ENCODE measurements around the gene TMPRSS9.

Gene TMPRSS9

GRCh38 chr19:2338055-2338615 is 21.9 kb upstream of the TMPRSS9 start:
- Histone ChIP-seq H3K36me3 (ENCODE audit: insufficient read depth, low read length) (peaks cover 6% of the 10 kb centered on the region), H3K27me3 (ENCODE audit: control insufficient read depth in 1 of 2, insufficient read depth in 2 of 2, low read length in 2 of 2) (no peaks in the 10 kb centered on the region), H3K4me1 (ENCODE audit: insufficient read depth, low read length) (no peaks in the 10 kb centered on the region), H3K9me3 (ENCODE audit: low read length) (no peaks in the 10 kb centered on the region), H3K27ac (ENCODE audit: low read depth, low read length) (no peak overlapping the region), H3K9ac (ENCODE audit: low read length) (no peak overlapping the region), H3K4me3 (ENCODE audit: low read depth in 1 of 2, low read length in 2 of 2) (no peak overlapping the region)

GRCh38 chr19:2338751-2339643 is 21.1 kb upstream of the TMPRSS9 start:
- H3K4me3 ChIP-seq (ENCODE audit: low read depth in 1 of 2, low read length in 2 of 2): no peak overlapping the region
- no peaks in the 10 kb centered on the region for H3K9me3 ChIP-seq (ENCODE audit: low read length)
- no peak overlapping the region for H3K9ac ChIP-seq (ENCODE audit: low read length)
- peaks cover 6% of the 10 kb centered on the region for H3K36me3 ChIP-seq (ENCODE audit: insufficient read depth, low read length)
- no peak overlapping the region for H3K27ac ChIP-seq (ENCODE audit: low read depth, low read length)
- no peaks in the 10 kb centered on the region for H3K27me3 ChIP-seq (ENCODE audit: control insufficient read depth in 1 of 2, insufficient read depth in 2 of 2, low read length in 2 of 2)
- no peaks in the 10 kb centered on the region for H3K4me1 ChIP-seq (ENCODE audit: insufficient read depth, low read length)

DNA sequence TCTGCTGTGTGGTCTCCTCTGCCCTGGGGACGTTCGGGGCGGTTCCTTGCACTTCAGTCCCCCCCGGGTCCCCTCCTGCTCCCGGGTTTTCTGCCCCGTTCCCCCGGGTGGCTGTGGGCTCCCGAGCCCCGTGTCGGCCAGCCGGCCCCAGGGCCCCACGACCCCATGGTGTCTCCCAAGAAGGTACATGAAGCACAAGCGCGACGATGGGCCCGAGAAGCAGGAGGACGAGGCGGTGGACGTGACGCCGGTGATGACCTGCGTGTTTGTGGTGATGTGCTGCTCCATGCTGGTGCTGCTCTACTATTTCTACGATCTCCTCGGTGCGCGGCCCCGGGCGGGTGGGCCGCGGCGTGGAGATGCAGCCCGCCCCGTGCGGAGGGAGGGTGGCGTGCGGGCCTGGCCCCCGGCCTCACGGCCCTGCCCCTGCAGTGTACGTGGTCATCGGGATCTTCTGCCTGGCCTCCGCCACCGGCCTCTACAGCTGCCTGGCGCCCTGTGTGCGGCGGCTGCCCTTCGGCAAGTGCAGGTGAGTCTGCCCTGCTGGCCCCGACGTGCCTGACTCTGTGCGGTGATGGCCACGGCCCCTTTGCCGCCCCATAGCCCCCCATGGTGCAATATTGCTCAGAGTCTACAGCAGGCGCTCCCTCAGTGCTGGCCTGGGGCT is 20.3 kb upstream of the TMPRSS9 start:
- H3K27me3 ChIP-seq (ENCODE audit: control insufficient read depth in 1 of 2, insufficient read depth in 2 of 2, low read length in 2 of 2): no peaks in the 10 kb centered on the region
- H3K9me3 ChIP-seq (ENCODE audit: low read length): no peaks in the 10 kb centered on the region
- H3K36me3 ChIP-seq (ENCODE audit: insufficient read depth, low read length): peaks cover 6% of the 10 kb centered on the region
- no peak overlapping the region for H3K4me3 ChIP-seq (ENCODE audit: low read depth in 1 of 2, low read length in 2 of 2)
- H3K4me1 ChIP-seq (ENCODE audit: insufficient read depth, low read length): no peaks in the 10 kb centered on the region
- no peak overlapping the region for H3K27ac ChIP-seq (ENCODE audit: low read depth, low read length)
- H3K9ac ChIP-seq (ENCODE audit: low read length): no peak overlapping the region

DNA sequence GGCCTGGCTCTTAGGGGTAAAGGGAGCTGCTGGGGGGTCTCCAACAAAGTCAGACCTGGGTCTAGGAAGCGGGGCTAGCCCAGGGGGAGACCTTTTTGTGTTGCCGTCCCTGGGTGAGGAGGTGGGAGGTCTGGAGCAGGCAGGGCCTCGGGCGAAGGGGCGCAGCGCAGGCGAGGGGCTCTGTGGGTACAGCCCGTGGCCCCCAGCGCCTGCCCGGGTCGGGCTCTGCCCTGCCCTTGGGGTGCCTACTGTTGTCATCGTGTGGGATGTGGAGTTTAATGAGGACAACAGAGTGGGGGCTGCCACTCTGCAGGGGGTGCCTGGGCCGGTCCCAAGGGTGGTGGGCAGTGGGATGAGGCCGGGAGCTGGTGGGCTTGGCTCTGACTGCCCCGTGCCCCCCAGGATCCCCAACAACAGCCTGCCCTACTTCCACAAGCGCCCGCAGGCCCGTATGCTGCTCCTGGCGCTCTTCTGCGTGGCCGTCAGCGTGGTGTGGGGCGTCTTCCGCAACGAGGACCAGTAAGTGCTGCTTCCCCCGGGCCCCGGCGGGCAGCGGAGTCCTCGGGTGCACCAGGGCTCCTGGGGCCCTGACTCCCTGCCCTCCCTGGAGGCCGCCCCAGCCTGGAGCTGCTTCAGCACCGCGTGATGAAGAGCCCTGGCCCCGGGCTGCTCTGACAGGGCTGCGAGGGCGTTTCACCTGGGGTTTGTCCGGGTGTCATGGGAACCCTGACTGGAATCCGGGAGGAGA is 19.4 kb upstream of the TMPRSS9 start:
- Histone ChIP-seq H3K36me3 (ENCODE audit: insufficient read depth, low read length) (peaks cover 6% of the 10 kb centered on the region), H3K9me3 (ENCODE audit: low read length) (no peaks in the 10 kb centered on the region), H3K9ac (ENCODE audit: low read length) (no peak overlapping the region), H3K4me1 (ENCODE audit: insufficient read depth, low read length) (no peaks in the 10 kb centered on the region), H3K27ac (ENCODE audit: low read depth, low read length) (no peak overlapping the region), H3K27me3 (ENCODE audit: control insufficient read depth in 1 of 2, insufficient read depth in 2 of 2, low read length in 2 of 2) (no peaks in the 10 kb centered on the region), H3K4me3 (ENCODE audit: low read depth in 1 of 2, low read length in 2 of 2) (no peak overlapping the region)

- Histone ChIP-seq H3K4me1 (ENCODE audit: insufficient read depth, low read length) (no peaks in the 10 kb centered on the region), H3K9ac (ENCODE audit: low read length) (no peak overlapping the region), H3K27ac (ENCODE audit: low read depth, low read length) (no peak overlapping the region), H3K27me3 (ENCODE audit: control insufficient read depth in 1 of 2, insufficient read depth in 2 of 2, low read length in 2 of 2) (no peaks in the 10 kb centered on the region), H3K9me3 (ENCODE audit: low read length) (no peaks in the 10 kb centered on the region), H3K4me3 (ENCODE audit: low read depth in 1 of 2, low read length in 2 of 2) (no peak overlapping the region), H3K36me3 (ENCODE audit: insufficient read depth, low read length) (peaks cover 6% of the 10 kb centered on the region)
Observed at GRCh38 chr19:2341244-2341751, 18.8 kb upstream of the TMPRSS9 start.

DNA sequence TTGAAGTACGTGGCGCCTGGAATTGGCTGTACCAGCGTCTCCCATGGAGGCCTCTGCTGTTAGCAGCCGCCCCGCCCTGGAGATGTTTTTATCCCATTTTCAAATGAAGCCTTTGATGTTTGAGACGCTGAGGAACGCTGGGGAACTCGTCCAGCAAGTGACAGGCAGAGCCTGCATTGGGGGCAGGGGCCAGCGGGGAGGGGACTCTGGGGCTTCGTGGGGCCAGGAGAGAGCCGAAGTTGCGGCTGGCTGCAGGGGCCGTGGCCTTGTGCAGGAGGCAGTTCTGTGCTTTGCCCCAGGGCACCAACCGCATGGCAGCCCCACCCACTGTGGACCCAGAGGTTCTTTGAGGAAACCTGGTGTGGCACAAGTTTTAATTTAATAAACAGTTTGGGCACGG is 18.1 kb upstream of the TMPRSS9 start:
- Histone ChIP-seq H3K9ac (ENCODE audit: low read length) (no peak overlapping the region), H3K36me3 (ENCODE audit: insufficient read depth, low read length) (peaks cover 6% of the 10 kb centered on the region), H3K27ac (ENCODE audit: low read depth, low read length) (no peak overlapping the region), H3K27me3 (ENCODE audit: control insufficient read depth in 1 of 2, insufficient read depth in 2 of 2, low read length in 2 of 2) (no peaks in the 10 kb centered on the region), H3K4me3 (ENCODE audit: low read depth in 1 of 2, low read length in 2 of 2) (no peak overlapping the region), H3K9me3 (ENCODE audit: low read length) (no peaks in the 10 kb centered on the region), H3K4me1 (ENCODE audit: insufficient read depth, low read length) (no peaks in the 10 kb centered on the region)

- Histone ChIP-seq H3K27me3 (ENCODE audit: control insufficient read depth in 1 of 2, insufficient read depth in 2 of 2, low read length in 2 of 2) (no peaks in the 10 kb centered on the region), H3K27ac (ENCODE audit: low read depth, low read length) (no peak overlapping the region), H3K9me3 (ENCODE audit: low read length) (no peaks in the 10 kb centered on the region), H3K9ac (ENCODE audit: low read length) (no peak overlapping the region), H3K4me3 (ENCODE audit: low read depth in 1 of 2, low read length in 2 of 2) (no peak overlapping the region), H3K4me1 (ENCODE audit: insufficient read depth, low read length) (no peaks in the 10 kb centered on the region), H3K36me3 (ENCODE audit: insufficient read depth, low read length) (peaks cover 6% of the 10 kb centered on the region)
Observed at GRCh38 chr19:2342656-2343288, 17.3 kb upstream of the TMPRSS9 start.

DNA sequence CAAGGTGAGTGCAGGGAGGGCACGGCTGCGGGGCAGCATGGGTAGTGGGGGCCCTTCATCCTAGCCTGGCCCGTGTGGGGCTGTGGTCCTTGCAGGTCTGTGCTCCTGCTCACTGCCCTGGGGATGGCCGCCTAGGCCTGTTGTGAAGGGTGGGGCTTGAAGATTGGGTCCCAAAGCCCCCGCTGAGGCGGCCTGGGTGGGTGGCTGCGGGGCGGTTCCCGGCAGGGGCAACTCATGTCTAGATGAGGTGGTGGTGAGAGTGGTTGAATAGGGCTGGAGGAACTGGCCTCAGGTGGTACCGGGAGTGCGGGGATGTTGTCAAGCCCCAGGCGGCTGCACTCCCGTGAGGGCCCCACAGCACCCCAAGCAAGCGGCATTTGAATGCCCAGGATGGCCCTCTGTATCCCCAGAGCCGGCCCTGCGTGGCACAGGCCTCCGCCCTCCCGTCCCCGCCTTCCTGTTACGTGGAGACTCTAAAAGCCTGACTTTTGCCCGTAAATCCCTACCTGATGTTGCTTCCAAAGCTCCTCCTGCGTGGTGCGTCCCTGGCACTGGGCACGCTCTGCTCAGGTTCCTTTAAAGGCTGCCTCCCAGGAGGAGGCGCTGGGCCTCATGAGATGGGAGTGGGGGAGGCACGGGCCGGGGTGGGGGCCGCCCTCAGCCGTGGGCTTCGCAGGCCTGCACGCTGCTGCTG is 16.6 kb upstream of the TMPRSS9 start:
- no peak overlapping the region for H3K9ac ChIP-seq (ENCODE audit: low read length)
- no peak overlapping the region for H3K27ac ChIP-seq (ENCODE audit: low read depth, low read length)
- no peaks in the 10 kb centered on the region for H3K9me3 ChIP-seq (ENCODE audit: low read length)
- H3K4me3 ChIP-seq (ENCODE audit: low read depth in 1 of 2, low read length in 2 of 2): no peak overlapping the region
- peaks cover 6% of the 10 kb centered on the region for H3K36me3 ChIP-seq (ENCODE audit: insufficient read depth, low read length)
- H3K27me3 ChIP-seq (ENCODE audit: control insufficient read depth in 1 of 2, insufficient read depth in 2 of 2, low read length in 2 of 2): no peaks in the 10 kb centered on the region
- no peaks in the 10 kb centered on the region for H3K4me1 ChIP-seq (ENCODE audit: insufficient read depth, low read length)

DNA sequence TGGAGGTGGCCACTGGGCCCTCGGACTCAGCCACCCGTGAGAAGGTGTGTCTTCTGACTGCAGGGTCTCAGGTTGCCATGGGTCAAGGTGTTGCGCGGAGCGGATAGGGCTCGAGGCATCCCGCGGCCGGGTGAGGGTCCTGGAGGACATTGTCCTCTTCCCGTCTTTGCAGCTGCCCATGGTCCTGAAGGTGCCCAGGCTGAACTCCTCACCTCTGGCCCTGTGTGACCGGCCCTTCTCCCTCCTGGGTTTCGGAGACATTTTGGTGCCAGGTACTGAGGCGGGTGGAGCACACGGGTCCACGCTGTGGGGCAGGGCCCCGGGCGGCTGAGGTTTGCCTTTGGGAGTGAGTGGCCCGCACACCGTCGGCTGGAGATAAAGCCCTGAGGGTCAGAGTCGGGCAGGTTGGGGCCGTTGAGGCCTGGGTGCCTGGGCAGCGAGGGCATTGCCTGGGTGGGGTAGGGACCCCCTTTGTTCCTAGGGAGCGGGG is 15.6 kb upstream of the TMPRSS9 start:
- Histone ChIP-seq H3K9me3 (ENCODE audit: low read length) (no peaks in the 10 kb centered on the region), H3K9ac (ENCODE audit: low read length) (no peak overlapping the region), H3K27ac (ENCODE audit: low read depth, low read length) (no peak overlapping the region), H3K4me3 (ENCODE audit: low read depth in 1 of 2, low read length in 2 of 2) (no peak overlapping the region), H3K4me1 (ENCODE audit: insufficient read depth, low read length) (no peaks in the 10 kb centered on the region), H3K36me3 (ENCODE audit: insufficient read depth, low read length) (peaks cover 11% of the 10 kb centered on the region), H3K27me3 (ENCODE audit: control insufficient read depth in 1 of 2, insufficient read depth in 2 of 2, low read length in 2 of 2) (no peaks in the 10 kb centered on the region)

DNA sequence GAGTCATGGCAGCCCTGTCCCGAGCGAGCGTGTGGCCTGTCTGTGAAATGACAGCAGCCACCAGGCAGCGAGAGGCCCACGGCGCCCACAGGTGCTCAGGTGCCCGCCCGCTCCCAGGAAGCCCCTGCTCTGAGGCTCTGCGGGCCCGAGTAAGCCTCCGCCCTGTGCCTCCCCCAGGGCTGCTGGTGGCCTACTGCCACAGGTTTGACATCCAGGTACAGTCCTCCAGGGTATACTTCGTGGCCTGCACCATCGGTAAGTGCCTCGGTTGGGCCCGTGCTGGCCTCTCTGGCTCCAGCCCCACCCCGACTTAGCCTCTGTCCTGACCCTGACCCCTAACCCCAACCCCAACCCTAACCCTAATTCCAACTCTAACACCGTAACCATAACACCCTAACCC is 15.0 kb upstream of the TMPRSS9 start:
- Histone ChIP-seq H3K9ac (ENCODE audit: low read length) (no peak overlapping the region), H3K9me3 (ENCODE audit: low read length) (no peaks in the 10 kb centered on the region), H3K27me3 (ENCODE audit: control insufficient read depth in 1 of 2, insufficient read depth in 2 of 2, low read length in 2 of 2) (no peaks in the 10 kb centered on the region), H3K36me3 (ENCODE audit: insufficient read depth, low read length) (peaks cover 11% of the 10 kb centered on the region), H3K27ac (ENCODE audit: low read depth, low read length) (no peak overlapping the region), H3K4me1 (ENCODE audit: insufficient read depth, low read length) (no peaks in the 10 kb centered on the region), H3K4me3 (ENCODE audit: low read depth in 1 of 2, low read length in 2 of 2) (no peak overlapping the region)

Data from muscle layer of colon (tissue), 2 donors.